ENCODE data around the gene ERGIC2.

The ERGIC2 gene

DNA sequence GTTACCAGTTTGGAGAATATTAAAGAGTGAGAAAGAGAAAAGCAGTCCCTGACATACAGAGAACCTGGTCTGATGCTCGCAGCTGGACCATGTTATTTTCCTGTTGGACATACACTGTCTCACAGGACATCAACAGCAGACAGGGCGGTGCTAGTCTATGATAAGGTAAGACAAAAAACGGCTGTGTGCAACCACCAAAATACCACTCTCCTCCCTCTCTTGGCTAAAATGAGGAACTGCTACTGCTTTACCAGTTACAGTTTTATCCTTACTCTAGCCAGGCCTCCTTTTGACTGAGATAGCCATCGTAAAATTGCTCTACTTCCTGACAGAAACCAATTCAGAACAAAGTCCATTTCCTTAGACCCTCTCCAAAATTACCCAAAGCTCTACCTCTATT lies 47.0 kb upstream of the ERGIC2 start:
- Histone ChIP-seq H3K27ac (ENCODE audit: low read depth, low read length) (no peak overlapping the region), H2BK12ac (ENCODE audit: low read length) (no peak overlapping the region)
- no CpG with 5 or more reads among the region's 4 CpGs for WGBS (ENCODE audit: extremely low coverage, insufficient coverage, insufficient read length)

DNA sequence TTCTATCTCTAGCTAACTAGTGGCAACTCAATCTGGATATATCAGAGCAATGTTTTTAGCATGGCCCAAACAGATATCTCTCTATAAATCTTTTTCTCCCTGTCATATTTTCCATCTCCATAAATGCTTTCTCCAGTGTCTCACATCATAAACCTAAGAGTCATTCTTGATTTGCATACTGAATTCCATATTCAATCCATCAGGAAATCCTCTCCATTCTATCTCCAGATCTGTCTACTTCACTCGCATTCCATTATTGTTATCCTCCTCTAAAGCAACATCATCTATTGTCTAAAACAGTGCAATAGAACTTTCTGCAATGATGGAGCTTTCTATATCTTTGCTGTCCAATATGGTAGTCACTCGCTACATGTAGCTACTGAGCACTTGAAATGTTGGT lies 45.5 kb upstream of the ERGIC2 start:
- no peak for DNase-seq

More for the DNA sequence above, 47.0 kb upstream of the ERGIC2 start:
- DNase-seq, result peak in 1 of 2 donors; percentile 41
- H3K79me2 ChIP-seq (ENCODE audit: control insufficient read depth, insufficient read depth, low read length, poor library complexity), result no peaks in the 10 kb centered on the region
- no peak overlapping the region for H3K18ac ChIP-seq (ENCODE audit: low read length)
- no peak overlapping the region for H2BK5ac ChIP-seq (ENCODE audit: low read depth, low read length, poor library complexity)
- H3K14ac ChIP-seq (ENCODE audit: low read length), result no peak overlapping the region
- no peaks in the 10 kb centered on the region for H3K4me1 ChIP-seq (ENCODE audit: control insufficient read depth in 1 of 2, insufficient read depth in 2 of 2, low read length in 2 of 2)
- H3K4ac ChIP-seq (ENCODE audit: low read depth, low read length), result no peak overlapping the region
- no peak overlapping the region for H4K8ac ChIP-seq (ENCODE audit: low read depth, low read length)
- H3K4me3 ChIP-seq (ENCODE audit: low read depth, low read length), result no peak overlapping the region
- H2AK5ac ChIP-seq (ENCODE audit: low read length), result no peak overlapping the region
- no peak overlapping the region for H4K12ac ChIP-seq (ENCODE audit: low read depth, low read length)
- no peaks in the 10 kb centered on the region for H3K36me3 ChIP-seq (ENCODE audit: control insufficient read depth in 1 of 2, insufficient read depth in 2 of 2, low read length in 2 of 2)
- no peaks in the 10 kb centered on the region for H3K79me1 ChIP-seq (ENCODE audit: low read length)
- H2BK120ac ChIP-seq (ENCODE audit: insufficient read depth, low read length, poor library complexity), result no peak overlapping the region
- H3K9ac ChIP-seq (ENCODE audit: low read length), result no peak overlapping the region
- H3K23ac ChIP-seq (ENCODE audit: low read length), result no peak overlapping the region
- peaks cover 3% of the 10 kb centered on the region for H3K9me3 ChIP-seq (ENCODE audit: insufficient read depth, low read depth, low read length)
- H3K4me2 ChIP-seq (ENCODE audit: low read length), result no peak overlapping the region
- no peaks in the 10 kb centered on the region for H3K27me3 ChIP-seq (ENCODE audit: insufficient read depth, low read length)
- H2AFZ ChIP-seq (ENCODE audit: insufficient read depth, low read length, poor library complexity), result no peak overlapping the region
- H4K91ac ChIP-seq (ENCODE audit: low read depth, low read length), result no peak overlapping the region

DNA sequence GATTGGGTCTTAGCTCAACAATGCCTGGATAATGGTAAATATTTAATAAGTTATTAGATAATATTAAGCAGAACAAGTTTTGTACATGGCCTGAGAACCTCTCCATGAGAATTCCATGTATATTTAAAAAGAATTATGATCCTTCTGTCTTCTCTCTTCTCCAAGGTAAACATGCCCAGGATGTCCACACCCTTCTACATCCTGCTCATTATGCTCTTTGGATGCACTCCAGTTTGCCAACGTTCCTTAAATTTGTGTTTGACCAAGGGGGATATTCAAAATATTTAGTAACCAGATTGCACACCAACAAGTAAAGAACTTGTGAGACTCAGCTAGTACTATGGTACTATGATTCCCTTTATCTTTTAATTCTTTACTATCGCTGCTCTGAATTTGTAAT lies 44.8 kb upstream of the ERGIC2 start:
- no peak overlapping the region for H3K4me2 ChIP-seq (ENCODE audit: low read length)
- H3K9me3 ChIP-seq (ENCODE audit: insufficient read depth, low read depth, low read length), result peaks cover 3% of the 10 kb centered on the region
- whole genome bisulfite sequencing (ENCODE audit: extremely low coverage, insufficient coverage, insufficient read length), result no CpG with 5 or more reads among the region's 2 CpGs
- no peaks in the 10 kb centered on the region for H3K79me2 ChIP-seq (ENCODE audit: control insufficient read depth, insufficient read depth, low read length, poor library complexity)
- H2AFZ ChIP-seq (ENCODE audit: insufficient read depth, low read length, poor library complexity), result no peak overlapping the region
- H3K4me3 ChIP-seq (ENCODE audit: low read depth, low read length), result no peak overlapping the region
- H4K12ac ChIP-seq (ENCODE audit: low read depth, low read length), result no peak overlapping the region
- H3K18ac ChIP-seq (ENCODE audit: low read length), result no peak overlapping the region
- no peaks in the 10 kb centered on the region for H3K27me3 ChIP-seq (ENCODE audit: insufficient read depth, low read length)
- H3K23ac ChIP-seq (ENCODE audit: low read length), result no peak overlapping the region
- no peaks in the 10 kb centered on the region for H3K79me1 ChIP-seq (ENCODE audit: low read length)
- no peak overlapping the region for H2BK120ac ChIP-seq (ENCODE audit: insufficient read depth, low read length, poor library complexity)
- H3K4ac ChIP-seq (ENCODE audit: low read depth, low read length), result no peak overlapping the region
- H2BK12ac ChIP-seq (ENCODE audit: low read length), result no peak overlapping the region
- H3K14ac ChIP-seq (ENCODE audit: low read length), result no peak overlapping the region
- no peak overlapping the region for H3K27ac ChIP-seq (ENCODE audit: low read depth, low read length)
- no peak overlapping the region for H2BK5ac ChIP-seq (ENCODE audit: low read depth, low read length, poor library complexity)
- no peak overlapping the region for H2AK5ac ChIP-seq (ENCODE audit: low read length)
- no peak overlapping the region for H3K9ac ChIP-seq (ENCODE audit: low read length)
- H4K91ac ChIP-seq (ENCODE audit: low read depth, low read length), result no peak overlapping the region
- H4K8ac ChIP-seq (ENCODE audit: low read depth, low read length), result no peak overlapping the region
- no peaks in the 10 kb centered on the region for H3K36me3 ChIP-seq (ENCODE audit: control insufficient read depth in 1 of 2, insufficient read depth in 2 of 2, low read length in 2 of 2)
- H3K4me1 ChIP-seq (ENCODE audit: control insufficient read depth in 1 of 2, insufficient read depth in 2 of 2, low read length in 2 of 2), result no peaks in the 10 kb centered on the region
- no peak for DNase-seq

More for the DNA sequence above, 45.5 kb upstream of the ERGIC2 start:
- Histone ChIP-seq H3K18ac (ENCODE audit: low read length) (no peak overlapping the region), H2BK5ac (ENCODE audit: low read depth, low read length, poor library complexity) (no peak overlapping the region), H2BK120ac (ENCODE audit: insufficient read depth, low read length, poor library complexity) (no peak overlapping the region), H3K27ac (ENCODE audit: low read depth, low read length) (no peak overlapping the region), H2BK12ac (ENCODE audit: low read length) (no peak overlapping the region), H4K91ac (ENCODE audit: low read depth, low read length) (no peak overlapping the region), H3K79me2 (ENCODE audit: control insufficient read depth, insufficient read depth, low read length, poor library complexity) (no peaks in the 10 kb centered on the region), H3K9me3 (ENCODE audit: insufficient read depth, low read depth, low read length) (peaks cover 3% of the 10 kb centered on the region), H3K4me1 (ENCODE audit: control insufficient read depth in 1 of 2, insufficient read depth in 2 of 2, low read length in 2 of 2) (no peaks in the 10 kb centered on the region), H4K12ac (ENCODE audit: low read depth, low read length) (no peak overlapping the region), H2AK5ac (ENCODE audit: low read length) (no peak overlapping the region), H3K4me2 (ENCODE audit: low read length) (no peak overlapping the region), H3K14ac (ENCODE audit: low read length) (no peak overlapping the region), H3K23ac (ENCODE audit: low read length) (no peak overlapping the region), H3K27me3 (ENCODE audit: insufficient read depth, low read length) (no peaks in the 10 kb centered on the region), H3K4me3 (ENCODE audit: low read depth, low read length) (no peak overlapping the region), H4K8ac (ENCODE audit: low read depth, low read length) (no peak overlapping the region), H3K36me3 (ENCODE audit: control insufficient read depth in 1 of 2, insufficient read depth in 2 of 2, low read length in 2 of 2) (no peaks in the 10 kb centered on the region), H3K79me1 (ENCODE audit: low read length) (no peaks in the 10 kb centered on the region), H2AFZ (ENCODE audit: insufficient read depth, low read length, poor library complexity) (no peak overlapping the region), H3K9ac (ENCODE audit: low read length) (no peak overlapping the region), H3K4ac (ENCODE audit: low read depth, low read length) (no peak overlapping the region)
- WGBS (ENCODE audit: extremely low coverage, insufficient coverage, insufficient read length), result no CpG with 5 or more reads among the region's 2 CpGs

GRCh38 chr12:29416748-29417147 lies 35.8 kb upstream of the ERGIC2 start:
- Histone ChIP-seq H3K79me1 (ENCODE audit: low read length) (no peaks in the 10 kb centered on the region), H3K27ac (ENCODE audit: low read depth, low read length) (no peak overlapping the region), H3K4me3 (ENCODE audit: low read depth, low read length) (no peak overlapping the region), H3K9ac (ENCODE audit: low read length) (no peak overlapping the region), H2AK5ac (ENCODE audit: low read length) (no peak overlapping the region), H2BK12ac (ENCODE audit: low read length) (no peak overlapping the region), H3K36me3 (ENCODE audit: control insufficient read depth in 1 of 2, insufficient read depth in 2 of 2, low read length in 2 of 2) (no peaks in the 10 kb centered on the region), H3K27me3 (ENCODE audit: insufficient read depth, low read length) (no peaks in the 10 kb centered on the region), H4K8ac (ENCODE audit: low read depth, low read length) (no peak overlapping the region), H3K14ac (ENCODE audit: low read length) (no peak overlapping the region), H3K4me1 (ENCODE audit: control insufficient read depth in 1 of 2, insufficient read depth in 2 of 2, low read length in 2 of 2) (no peaks in the 10 kb centered on the region), H3K4me2 (ENCODE audit: low read length) (no peak overlapping the region), H2AFZ (ENCODE audit: insufficient read depth, low read length, poor library complexity) (no peak overlapping the region), H3K9me3 (ENCODE audit: insufficient read depth, low read depth, low read length) (no peaks in the 10 kb centered on the region), H3K4ac (ENCODE audit: low read depth, low read length) (no peak overlapping the region), H4K12ac (ENCODE audit: low read depth, low read length) (no peak overlapping the region), H4K91ac (ENCODE audit: low read depth, low read length) (no peak overlapping the region), H2BK120ac (ENCODE audit: insufficient read depth, low read length, poor library complexity) (no peak overlapping the region), H2BK5ac (ENCODE audit: low read depth, low read length, poor library complexity) (no peak overlapping the region), H3K18ac (ENCODE audit: low read length) (no peak overlapping the region), H3K23ac (ENCODE audit: low read length) (no peak overlapping the region), H3K79me2 (ENCODE audit: control insufficient read depth, insufficient read depth, low read length, poor library complexity) (no peaks in the 10 kb centered on the region)
- DNase-seq, result no peak
